GM12878 (cell line): ENCODE results near the gene TWIST1. TPM values are rescaled to one million over a fixed set of nuclear protein-coding genes. Genes with fewer than 3 reads are reported as not detected.

Experiments used
- ATAC-seq: fragments of 200-7000 bp; cut with Tn5 transposase; 3 replicates; pipeline ENCODE4 v1.9.1; 2020; ENCODE audit warnings: mild to moderate bottlenecking, moderate library complexity
- BruUV-seq: library from RNA; stranded (reverse); fragments of 400-500 nt; replicated peaks from 2 replicates; lab custom pipeline; 2021; lab: Mats Ljungman, UMichigan
- CTCF ChIA-PET: fragments of 300-600 bp; sonication (Branson Sonifier 250); formaldehyde crosslinking; extraction: SDS; loops from one replicate; lab custom pipeline; 2021; ENCODE audit warnings: inconsistent platforms; lab: Yijun Ruan, JAX
- POLR2A ChIA-PET: fragments of 350-600 bp; formaldehyde crosslinking; extraction: SDS; loops from one replicate; lab custom pipeline; 2021; ENCODE audit warnings: inconsistent platforms; lab: Charles Lee
- RAD21 ChIA-PET: fragments of 300-600 bp; sonication (Branson Sonifier 250); formaldehyde crosslinking; loops from one replicate; lab custom pipeline; 2023; ENCODE audit warnings: antibody characterized with exemption; ENCODE audit not compliant: unreplicated experiment; lab: Charles Lee
- SMC1A ChIA-PET: fragments of 300-600 bp; sonication (Branson Sonifier 250); formaldehyde crosslinking; loops from one replicate; lab custom pipeline; 2023; ENCODE audit not compliant: unreplicated experiment, uncharacterized antibody; lab: Charles Lee
- DNase-seq: peaks from one replicate; pipeline ENCODE4 v3.0.0-alpha.2; 2011; ENCODE audit warnings: low read depth, low spot score
- FAIRE-seq: peaks from 3 replicates; lab custom pipeline; 2011; peaks lifted over from hg19 to GRCh38; lab: Jason Lieb, UNC
- H2AFZ ChIP-seq: 2 replicates; pipeline ENCODE4 v1.6.0; 2011; ENCODE audit warnings: low read depth, low read length, control low read depth; ENCODE audit not compliant: control insufficient read depth
- H3K27ac ChIP-seq: 2 replicates; pipeline ENCODE4 v1.5.1; 2011; ENCODE audit warnings: control low read depth; ENCODE audit not compliant: control insufficient read depth, insufficient read depth
- H3K27me3 ChIP-seq, 2 experiments: replicated peaks in 1 of 2; 2 replicates each; pipeline versions ENCODE4 v1.6.0 to v1.6.1; 2011; ENCODE audit warnings: low read length in 1 of 2; ENCODE audit not compliant: control insufficient read depth in 2 of 2, insufficient read depth in 2 of 2
- H3K36me3 ChIP-seq, 2 experiments: 2 replicates each; pipeline ENCODE4 v1.5.1; 2011; ENCODE audit warnings: low read length in 1 of 2; ENCODE audit not compliant: control insufficient read depth in 2 of 2, insufficient read depth in 2 of 2
- H3K4me1 ChIP-seq: 2 replicates; pipeline ENCODE4 v1.6.1; 2011; ENCODE audit warnings: mild to moderate bottlenecking, low read length, moderate library complexity, mixed read lengths; ENCODE audit not compliant: control insufficient read depth, insufficient read depth
- H3K4me2 ChIP-seq: 2 replicates; pipeline ENCODE4 v1.6.0; 2011; ENCODE audit warnings: control low read depth; ENCODE audit not compliant: control insufficient read depth, insufficient read depth
- H3K4me3 ChIP-seq: fragments of 200-600 bp; sonication (generic); 2 replicates; pipeline ENCODE4 v1.5.1; 2016
- H3K79me2 ChIP-seq: 2 replicates; pipeline ENCODE4 v1.6.0; 2011; ENCODE audit warnings: low read length; ENCODE audit not compliant: control insufficient read depth, insufficient read depth
- H3K9ac ChIP-seq: 2 replicates; pipeline ENCODE4 v1.8.0; 2011; ENCODE audit warnings: low read length, control low read depth, mixed read lengths; ENCODE audit not compliant: control insufficient read depth, insufficient read depth
- H3K9me3 ChIP-seq: replicated peaks from 3 replicates; pipeline ENCODE4 v1.5.1; 2011; ENCODE audit warnings: mild to moderate bottlenecking, low read length; ENCODE audit not compliant: control insufficient read depth, insufficient read depth
- H4K20me1 ChIP-seq: 2 replicates; pipeline ENCODE4 v1.6.0; 2011; ENCODE audit not compliant: control insufficient read depth, insufficient read depth
- ELK1 ChIP-seq: IDR thresholded peaks from 2 replicates; pipeline ENCODE4 v1.6.1; 2012; ENCODE audit warnings: low read depth, low read length, improper control_type of control experiment
- ESRRA ChIP-seq: IDR thresholded peaks from 2 replicates; pipeline ENCODE4 v1.6.1; 2012; ENCODE audit warnings: mild to moderate bottlenecking, low read length, improper control_type of control experiment
- GABPA ChIP-seq: IDR thresholded peaks from 2 replicates; pipeline ENCODE4 v1.6.1; 2014; ENCODE audit warnings: antibody characterized with exemption, low read depth, mild to moderate bottlenecking, inconsistent platforms
- GATAD2B ChIP-seq: fragments of 450-650 bp; conservative IDR thresholded peaks from 2 replicates; pipeline ENCODE4 v1.6.1; 2017; ENCODE audit warnings: low read depth, mild to moderate bottlenecking, moderate library complexity
- JUNB ChIP-seq: IDR thresholded peaks from 2 replicates; pipeline ENCODE4 v1.6.1; 2016; ENCODE audit warnings: antibody characterized with exemption, mild to moderate bottlenecking
- KLF5 ChIP-seq: fragments of 450-650 bp; IDR thresholded peaks from 2 replicates; pipeline ENCODE4 v1.6.1; 2014; ENCODE audit warnings: mild to moderate bottlenecking; ENCODE audit not compliant: partially characterized antibody
- LARP7 ChIP-seq: fragments of 450-650 bp; IDR thresholded peaks from 2 replicates; pipeline ENCODE4 v1.6.1; 2017; ENCODE audit warnings: mild to moderate bottlenecking
- MXI1 ChIP-seq: fragments of 150-350 bp; IDR thresholded peaks from 2 replicates; pipeline ENCODE4 v1.6.1; 2011; ENCODE audit warnings: low read depth, mild to moderate bottlenecking, inconsistent platforms, low read length, improper control_type of control experiment
- NFYB ChIP-seq: IDR thresholded peaks from 2 replicates; pipeline ENCODE4 v1.6.1; 2011; ENCODE audit warnings: low read depth, mild to moderate bottlenecking, low read length, improper control_type of control experiment, moderate library complexity; ENCODE audit not compliant: insufficient read depth
- NKRF ChIP-seq: fragments of 450-650 bp; conservative IDR thresholded peaks from 2 replicates; pipeline ENCODE4 v1.6.1; 2017; ENCODE audit warnings: mild to moderate bottlenecking, moderate library complexity
- NRF1 ChIP-seq: conservative IDR thresholded peaks from 2 replicates; pipeline ENCODE4 v1.6.1; 2011; ENCODE audit warnings: mild to moderate bottlenecking, low read depth, low read length, improper control_type of control experiment
- RUNX3 ChIP-seq: IDR thresholded peaks from 2 replicates; pipeline ENCODE4 v1.6.1; 2012; ENCODE audit warnings: low read length, inconsistent platforms
- STAT1 ChIP-seq: fragments of 450-650 bp; conservative IDR thresholded peaks from 2 replicates; pipeline ENCODE4 v1.6.1; 2014; ENCODE audit warnings: antibody characterized with exemption, mild to moderate bottlenecking
- TAF1 ChIP-seq: IDR thresholded peaks from 2 replicates; pipeline ENCODE4 v1.6.1; 2011; ENCODE audit warnings: mild to moderate bottlenecking, low read depth, low read length, borderline replicate concordance
- YBX1 ChIP-seq: fragments of 450-650 bp; IDR thresholded peaks from 2 replicates; pipeline ENCODE4 v1.6.1; 2016; ENCODE audit warnings: antibody characterized with exemption
- WGBS: methylation state at CpG from one replicate; pipeline ENCODE4 v1.1.6; 2016; ENCODE audit warnings: low lambda C conversion rate; ENCODE audit not compliant: insufficient replicate concordance, insufficient coverage; ENCODE audit errors: missing lambda C conversion rate; 5-methylcytosine and 5-hydroxymethylcytosine counted together
- in situ Hi-C: fragments of 300-500 bp; cut with MboI; formaldehyde crosslinking; loops from 9 replicates; pipeline ENCODE4 v1.14.3; 2018; ENCODE audit warnings: mixed read lengths
- intact Hi-C: fragments of 100-400 bp; cut with micrococcal nuclease; formaldehyde crosslinking; loops from one replicate; pipeline ENCODE4 v1.14.2; 2022; ENCODE audit not compliant: unreplicated experiment
- polyA plus RNA-seq, 11 experiments: library from polyadenylated mRNA; depleted of rRNA in 4 of 11; unstranded in 6 of 11; stranded (reverse) in 5 of 11; fragments of >200 nt; fragmentation: Nextera tagmentation in 4 of 11; fragmentation: Illumina TruSeq in 1 of 11; extraction: Ambion mirVana in 4 of 11; extraction: Trizol in 1 of 11; gene quantifications; 1 replicate in 1 of 11; 2 replicates in 10 of 11; pipeline versions ENCODE4 v1.2.1 to v1.2.3, GENCODE V29; 2011 to 2016; ENCODE audit warnings: inconsistent platforms in 2 of 11, missing spikeins in 2 of 11, low read depth in 1 of 11
- total RNA-seq, 4 experiments: library from RNA; depleted of rRNA in 3 of 4; stranded (reverse); fragments of >200 nt in 3 of 4; fragmentation: Illumina TruSeq in 1 of 4; extraction: Trizol in 1 of 4; gene quantifications; 2 replicates each; pipeline versions ENCODE4 v1.2.1 to v1.2.3, GENCODE V29; 2013 to 2021

The TWIST1 gene
- total and polyA plus RNA-seq, 10 of the 15 experiments (the other 5 are each of a cell fraction or from before 2014, with no cell fraction given), result not detected

- no peak overlapping the region for H2AFZ ChIP-seq
- no peak for DNase-seq
- POLR2A ChIA-PET, result no interaction called here
- no peak for FAIRE-seq
- CTCF ChIA-PET, result no interaction called here
- TF ChIP-seq ELK1, result no peak
- no peak for TF ChIP-seq NKRF
- TF ChIP-seq NFYB, result no peak
- no peak for TF ChIP-seq YBX1
- no peak for TF ChIP-seq GABPA
- no peak for TF ChIP-seq LARP7
- TF ChIP-seq NRF1, result no peak
- no peak for TF ChIP-seq GATAD2B
- TF ChIP-seq RUNX3, result no peak
- TF ChIP-seq KLF5, result no peak
- no peak for TF ChIP-seq JUNB
- TF ChIP-seq MXI1, result no peak
- no peak for TF ChIP-seq ESRRA
- no peak for TF ChIP-seq STAT1
- TF ChIP-seq TAF1, result no peak
- TF ChIP-seq, all 136 proteins: peak for 0
- Histone ChIP-seq H3K9ac (no peak overlapping the region), H3K36me3 (no peaks in the 10 kb centered on the region), H3K27me3 (no peaks in the 10 kb centered on the region), H3K4me1 (no peaks in the 10 kb centered on the region), H4K20me1 (no peaks in the 10 kb centered on the region), H3K9me3 (no peaks in the 10 kb centered on the region), H3K79me2 (no peaks in the 10 kb centered on the region), H3K27ac (no peak overlapping the region), H3K4me2 (no peak overlapping the region), H3K4me3 (no peak overlapping the region)
- RAD21 ChIA-PET, result no interaction called here
- no peak for ATAC-seq
- in situ Hi-C loops, result no loop called here
- BruUV-seq, result no TSS peak
- 57% methylated on average over 5 of the region's 5 CpGs for WGBS
- intact Hi-C loops, result no loop called here
- SMC1A ChIA-PET, result interaction anchor here (0.6 kb wide), 1 partner anchor 612 kb away, joined by 3 read pairs; no protein-coding TSS in a partner anchor
Observed at GRCh38 chr7:19095353-19095860, 22.0 kb downstream of the TWIST1 start.
